H54 (cell line): Measurements from ENCODE around the gene MME.

ENCODE experiments used
- DNase-seq: peaks from one replicate; pipeline ENCODE4 v3.0.0; 2011; ENCODE audit warnings: low spot score, mixed read lengths; ENCODE audit not compliant: insufficient read length
- FAIRE-seq: peaks from 3 replicates; lab custom pipeline; 2011; peaks lifted over from hg19 to GRCh38; lab: Jason Lieb, UNC
- POLR2A ChIP-seq: IDR thresholded peaks from 2 replicates; pipeline ENCODE4 v1.6.1; 2011; ENCODE audit warnings: low read depth, mild to moderate bottlenecking, low read length

MME gene

DNA sequence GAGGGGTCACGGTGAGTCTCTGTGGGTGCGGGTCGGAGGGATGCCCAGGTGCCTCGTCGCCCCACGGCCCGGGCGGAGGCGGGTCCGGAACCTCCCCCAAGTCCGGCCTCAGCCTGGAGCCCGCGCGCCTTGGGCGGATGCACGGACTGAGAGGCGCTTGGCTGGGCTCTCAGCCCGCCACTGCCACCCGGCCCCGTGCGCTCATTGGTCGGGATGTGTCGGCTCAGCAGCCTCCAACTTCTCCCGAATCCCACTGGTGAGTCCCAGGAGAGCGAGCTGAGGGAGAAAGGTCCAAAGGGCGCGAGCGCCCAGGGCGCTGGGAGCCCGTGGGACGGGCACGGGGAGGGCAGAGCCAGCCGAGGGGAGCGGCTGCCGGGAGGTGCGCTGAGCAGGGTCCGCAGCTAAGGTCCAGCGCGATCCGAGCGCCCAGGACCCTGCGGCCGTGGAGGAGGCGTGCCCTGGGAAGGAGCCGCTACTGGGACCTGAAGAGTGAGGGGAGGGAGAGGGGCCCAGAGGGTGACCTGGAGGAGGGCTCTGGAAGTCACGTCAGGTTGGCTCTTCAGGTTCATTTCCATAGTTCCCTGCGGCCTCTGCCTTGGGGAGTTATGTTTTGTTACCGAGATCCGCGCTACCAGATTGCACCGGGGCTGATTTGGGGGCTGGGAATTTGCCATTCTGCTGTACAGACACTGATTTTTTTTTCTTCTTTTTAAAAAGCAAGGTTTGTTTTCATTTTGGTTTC lies at the start of gene MME:
Gene MME (plus strand): TSS at position 574 of the 742 bp plus-strand sequence. CDS start 3,849 bp downstream, outside the sequence.
- FAIRE-seq: peak; percentile 90
- peak; percentile 52 for DNase-seq

DNA sequence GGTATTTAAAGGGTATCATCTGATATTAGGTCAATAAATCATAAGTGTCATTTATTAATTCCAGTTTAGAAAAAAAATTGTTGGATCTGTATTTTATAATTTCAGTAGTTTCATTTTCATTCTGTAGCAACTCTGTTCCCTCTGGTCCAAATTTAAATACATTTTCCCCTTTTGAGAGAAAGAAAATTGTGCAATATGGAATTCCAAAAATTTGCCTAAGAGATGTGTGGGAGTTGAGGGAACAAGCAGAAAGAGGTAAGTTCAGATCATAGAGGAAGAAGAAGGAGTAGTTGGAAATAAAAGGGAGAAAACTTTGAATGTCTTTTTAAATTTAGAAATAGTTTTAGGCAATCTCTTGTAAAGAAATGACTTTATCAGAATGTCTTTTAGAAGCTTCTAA lies 48.9 kb upstream of the MME start:
- FAIRE-seq (no peak), DNase-seq (no peak)
- no peak for TF ChIP-seq POLR2A

More for the DNA sequence above, at the start of gene MME:
- TF ChIP-seq POLR2A: peak; percentile 27; the same call in 1 of the 2 replicates

DNA sequence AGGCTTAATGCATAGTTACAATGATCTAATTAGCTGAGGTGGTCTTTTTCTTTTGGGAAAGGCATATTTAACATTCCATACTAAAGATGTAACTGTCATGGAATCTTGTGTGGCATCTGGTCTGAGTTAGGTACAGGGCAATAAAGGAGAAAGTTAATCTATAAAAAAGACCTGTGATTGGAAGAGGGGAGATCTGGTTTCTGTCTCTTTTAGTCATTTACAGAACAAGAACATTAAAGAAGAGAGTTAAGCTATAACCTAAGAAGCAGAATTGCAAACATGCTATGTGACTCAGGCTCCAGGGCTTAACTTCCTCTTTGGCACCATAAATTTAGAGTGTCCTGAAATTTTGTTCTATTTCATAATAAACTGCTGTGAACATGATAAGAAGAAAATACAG lies 47.2 kb upstream of the MME start:
- DNase-seq (no peak), FAIRE-seq (peak; percentile 48)
- TF ChIP-seq POLR2A: no peak

DNA sequence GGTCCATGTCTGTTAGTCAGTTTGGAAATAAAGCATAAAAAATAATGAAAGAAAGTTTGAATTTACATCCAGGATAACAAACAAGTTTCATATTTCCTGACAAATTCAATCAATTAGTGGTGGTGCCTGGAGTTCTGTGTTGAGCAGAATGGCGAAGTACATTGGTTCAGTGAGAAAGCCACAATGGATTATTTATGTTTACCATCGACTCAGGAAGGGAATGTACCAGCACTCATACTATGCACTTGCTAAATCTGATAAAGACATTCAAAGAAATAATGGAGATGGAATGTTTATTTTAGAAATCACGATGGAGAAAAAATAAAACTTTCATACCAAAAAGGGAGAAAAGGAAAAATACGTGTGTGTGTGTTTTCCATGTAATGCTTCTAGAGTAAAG lies 45.3 kb upstream of the MME start:
- FAIRE-seq (no peak), DNase-seq (no peak)
- TF ChIP-seq POLR2A: no peak

DNA sequence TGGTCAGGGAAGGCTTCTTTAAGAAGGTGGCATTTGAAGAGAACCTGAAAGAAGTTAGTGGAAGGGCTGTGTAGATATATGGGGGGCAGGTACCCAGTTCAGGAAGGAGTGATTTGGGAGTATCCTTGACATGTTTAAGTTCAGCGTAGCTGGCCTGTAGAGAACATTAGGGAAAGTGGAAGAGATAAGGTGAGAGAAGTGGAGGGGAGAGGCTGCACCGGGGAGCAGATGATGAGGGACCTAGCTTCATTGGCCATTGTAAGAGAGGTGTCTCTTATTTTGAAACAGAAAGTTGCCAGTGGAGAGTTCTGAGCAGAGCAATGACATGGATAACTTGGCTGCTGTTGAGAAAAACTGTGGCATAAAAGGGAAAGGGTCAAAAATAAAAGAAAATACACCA lies 44.6 kb upstream of the MME start:
- DNase-seq (no peak), FAIRE-seq (no peak)
- no peak for TF ChIP-seq POLR2A

DNA sequence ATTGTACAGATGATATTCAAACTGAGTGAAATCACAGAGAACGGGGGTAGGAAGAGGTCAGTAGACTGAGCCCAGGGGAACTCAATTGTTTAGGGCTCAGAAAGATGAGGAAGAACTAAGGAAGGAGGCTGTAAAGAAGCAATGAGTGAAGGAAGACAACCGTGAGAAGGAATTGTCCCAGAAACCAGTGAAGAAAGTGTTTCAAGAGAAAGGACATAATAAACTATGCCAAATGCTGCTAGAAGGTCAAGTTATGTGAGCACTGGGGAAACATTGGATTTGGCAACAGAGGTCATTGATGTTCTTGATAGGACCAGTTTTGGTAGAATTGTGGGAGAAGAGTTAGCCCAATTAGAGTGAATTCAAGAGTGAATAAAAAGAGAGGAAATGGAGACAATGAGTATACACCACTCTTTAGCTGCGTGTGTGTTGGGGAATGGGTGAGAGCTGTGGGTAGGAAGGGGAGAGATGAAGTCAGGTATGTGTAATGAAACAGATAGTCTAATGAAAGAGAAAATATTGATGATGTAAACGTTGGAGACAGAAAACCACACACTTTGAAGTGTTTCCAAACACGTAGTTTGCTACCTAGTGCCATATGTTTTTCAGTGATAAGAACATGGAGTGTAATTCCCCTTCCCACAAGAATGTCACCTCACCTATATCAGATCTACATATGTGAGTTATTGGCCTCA lies 42.5 kb upstream of the MME start:
- no peak for DNase-seq
- no peak for FAIRE-seq
- no peak for TF ChIP-seq POLR2A

DNA sequence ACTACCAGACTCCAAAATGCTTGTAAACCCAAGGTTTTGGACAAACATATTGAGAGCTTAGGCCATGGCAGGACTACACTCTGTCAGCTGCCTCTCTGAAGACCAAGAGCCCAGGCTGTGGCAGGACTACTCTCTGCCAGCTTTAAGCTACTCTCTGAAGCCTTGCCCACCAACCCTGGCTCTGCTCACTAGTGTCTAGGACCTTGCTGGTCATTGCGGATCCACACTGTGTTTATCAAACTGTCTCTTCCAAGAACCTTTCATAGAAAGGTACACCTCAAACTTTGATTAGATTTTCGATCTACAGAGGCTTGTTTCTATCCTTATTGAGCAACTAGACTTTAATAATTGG lies 41.9 kb upstream of the MME start:
- DNase-seq (no peak), FAIRE-seq (peak; percentile 23)
- TF ChIP-seq POLR2A: no peak

DNA sequence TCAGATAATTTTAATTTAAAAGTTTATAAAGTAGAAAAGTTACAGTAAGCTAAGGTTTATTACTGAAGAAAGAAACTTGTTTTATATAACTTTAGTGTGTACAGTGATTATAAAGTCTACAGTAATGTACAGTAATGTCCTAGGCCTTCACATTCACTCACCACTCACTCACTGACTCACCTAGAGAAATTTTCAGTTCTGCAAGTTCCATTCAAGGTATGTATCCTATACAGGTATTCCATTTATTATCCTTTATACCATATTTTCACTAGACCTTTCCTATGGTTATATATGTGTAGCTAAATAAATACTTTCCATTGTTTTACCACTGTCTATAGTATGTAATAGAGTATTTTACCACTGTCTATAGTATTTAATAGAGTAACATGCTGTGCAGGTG lies 33.2 kb upstream of the MME start:
- TF ChIP-seq POLR2A: no peak
- DNase-seq (no peak), FAIRE-seq (no peak)

DNA sequence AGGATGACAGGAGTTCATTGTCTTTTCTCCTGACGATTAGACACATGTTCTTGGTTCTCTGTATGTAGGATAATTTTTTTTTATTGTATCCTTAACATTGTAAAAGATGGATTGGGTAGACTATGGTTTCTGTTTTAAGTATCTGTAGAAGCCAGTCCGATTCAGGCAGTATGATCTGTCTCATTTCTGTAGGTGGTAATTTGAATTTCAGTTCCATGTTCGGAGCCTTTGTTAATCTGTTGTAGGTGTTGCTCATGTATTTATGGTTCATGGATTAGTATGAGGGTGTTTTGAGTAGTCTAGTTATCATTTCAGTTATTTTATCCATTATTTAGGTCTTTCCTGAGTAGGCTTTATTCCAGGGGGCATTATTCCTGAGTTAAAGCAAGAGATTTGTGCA lies 32.4 kb upstream of the MME start:
- no peak for FAIRE-seq
- no peak for TF ChIP-seq POLR2A

DNA sequence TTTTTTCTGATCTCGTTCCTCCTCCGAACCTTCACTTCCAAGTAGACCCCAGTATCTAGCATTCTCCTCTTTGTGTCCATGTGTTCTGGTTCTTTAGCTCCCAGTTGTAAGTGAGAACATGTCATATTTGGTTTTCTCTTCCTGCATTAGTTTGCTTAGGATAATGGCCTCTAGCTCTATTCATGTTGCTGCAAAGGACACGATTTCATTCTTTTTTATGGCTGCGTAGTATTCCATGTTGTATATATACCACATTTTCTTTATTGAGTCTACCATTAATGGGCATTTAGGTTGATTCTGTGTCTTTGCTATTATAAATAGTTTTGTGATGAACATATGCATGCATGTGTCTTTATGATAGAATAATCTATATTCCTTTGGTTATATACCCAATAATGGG lies 30.2 kb upstream of the MME start:
- DNase-seq (no peak), FAIRE-seq (no peak)
- TF ChIP-seq POLR2A: no peak

More for the DNA sequence above, 32.4 kb upstream of the MME start:
- DNase-seq: no peak

DNA sequence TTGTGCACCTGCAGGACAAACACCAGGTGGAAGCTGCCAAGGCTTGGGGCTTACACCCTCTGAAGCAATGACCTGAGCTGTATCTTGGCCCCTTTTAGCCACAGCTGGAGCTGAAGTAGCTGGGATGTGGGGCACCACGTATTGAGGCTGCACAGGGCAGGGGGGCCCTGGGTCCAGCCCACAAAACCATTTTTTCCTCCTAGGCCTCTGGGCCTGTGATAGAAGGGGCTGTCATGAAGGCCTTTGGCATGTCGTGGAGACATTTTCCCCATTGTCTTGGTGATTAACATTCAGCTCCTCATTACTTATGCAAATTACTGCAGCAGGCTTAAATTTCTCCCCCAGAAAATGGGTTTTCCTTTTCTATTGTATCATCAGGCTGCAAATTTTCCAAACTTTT lies 27.6 kb upstream of the MME start:
- FAIRE-seq (no peak), DNase-seq (no peak)
- no peak for TF ChIP-seq POLR2A

DNA sequence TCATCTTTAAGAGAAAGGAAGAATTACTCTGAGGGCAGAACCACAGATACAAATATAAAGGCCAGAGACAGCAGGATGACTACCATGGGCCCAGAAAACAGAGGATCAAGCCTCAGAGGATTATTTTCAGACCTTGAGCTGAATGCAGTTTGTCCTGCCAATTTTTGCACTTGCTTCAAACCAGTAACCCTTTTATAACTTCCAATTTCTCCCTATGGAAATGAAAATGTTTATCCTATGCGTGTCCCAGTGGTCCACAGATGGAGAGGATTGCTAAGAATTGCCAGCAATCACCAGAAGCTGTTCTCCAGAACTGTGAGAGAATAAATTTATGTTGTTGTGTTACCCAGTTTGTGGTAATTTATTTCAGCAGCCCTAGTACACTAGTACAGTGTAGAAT lies 26.4 kb upstream of the MME start:
- DNase-seq (no peak), FAIRE-seq (no peak)
- TF ChIP-seq POLR2A: no peak

DNA sequence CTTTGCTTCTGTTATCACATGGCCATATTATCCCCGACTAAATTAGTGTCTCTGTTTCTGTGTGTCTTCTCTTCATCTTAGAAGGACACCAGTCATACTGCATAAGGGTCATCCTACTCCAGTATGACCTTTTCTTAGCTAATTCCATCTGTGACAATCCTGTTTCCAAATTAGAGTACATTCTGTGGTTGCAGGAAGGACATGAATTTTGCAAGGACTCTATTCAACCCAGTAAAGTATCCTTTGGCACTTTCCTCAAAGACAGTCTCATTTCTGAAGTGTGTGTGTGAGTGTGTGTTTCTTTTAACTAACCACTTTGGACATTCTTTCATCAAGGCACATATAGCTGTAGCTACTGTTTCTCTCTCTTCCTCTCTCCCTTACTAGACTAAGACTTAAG lies 15.2 kb upstream of the MME start:
- no peak for TF ChIP-seq POLR2A
- peak; percentile 73 for FAIRE-seq
- DNase-seq: no peak

DNA sequence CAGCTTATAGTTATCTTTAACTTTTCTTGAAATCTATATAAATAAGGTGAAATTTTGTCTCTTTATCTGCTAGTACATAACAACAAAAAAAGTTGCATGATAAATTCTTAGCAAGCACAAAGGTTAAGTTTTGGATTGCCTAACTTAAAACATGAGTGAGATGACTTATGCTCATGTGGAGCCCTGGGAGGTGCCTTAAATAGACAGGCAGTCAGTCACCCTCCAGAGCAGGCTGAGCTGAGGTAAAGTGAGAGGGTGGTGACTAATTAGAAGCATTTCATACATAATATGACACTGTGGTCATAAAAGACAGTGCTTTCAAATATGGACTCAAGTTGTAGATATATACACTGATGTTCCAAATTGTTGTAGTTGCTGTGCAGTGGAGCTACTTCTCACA lies 14.6 kb upstream of the MME start:
- peak; percentile 98 for FAIRE-seq
- no peak for DNase-seq
- no peak for TF ChIP-seq POLR2A

DNA sequence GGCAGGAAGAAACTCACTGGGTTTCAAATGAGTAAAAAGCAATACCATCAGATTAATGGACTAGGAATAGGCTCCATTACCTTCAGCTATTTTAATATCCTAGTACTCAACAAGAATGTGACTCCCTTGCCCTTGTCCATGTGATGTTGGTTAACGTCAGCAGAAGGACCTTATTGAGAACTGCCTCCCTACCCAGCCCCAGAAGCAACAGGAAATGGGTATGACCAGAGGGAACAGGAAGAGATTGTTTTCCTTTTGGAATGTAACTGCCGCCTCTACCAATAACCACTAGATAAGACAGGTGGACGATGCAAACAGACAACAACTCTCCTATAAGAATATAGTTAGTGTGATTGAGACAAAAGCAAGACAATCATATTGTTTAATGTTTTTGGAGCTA lies 10.4 kb upstream of the MME start:
- no peak for DNase-seq
- FAIRE-seq: peak; percentile 87
- no peak for TF ChIP-seq POLR2A
